Lower lobe of right lung (tissue), 2 donors: ENCODE measurements around the gene SPRR2G. TPM values are rescaled to one million over a fixed set of nuclear protein-coding genes. Genes with fewer than 3 reads are reported as not detected.
"Not testable (repeated sequence)": the region's sequence is repeated elsewhere in the genome, so short reads cannot be mapped to it uniquely, and the experiment has no call there.

Source experiments
- ATAC-seq, 2 donors: fragments of 200-7000 bp; cut with Tn5 transposase; one replicate each; pipeline ENCODE4 v1.9.1; 2020 to 2022; ENCODE audit warnings: mild to moderate bottlenecking in 2 of 2, moderate library complexity in 2 of 2
- DNase-seq: peaks from one replicate; pipeline ENCODE4 v3.0.0-alpha.2; 2020
- H3K27ac ChIP-seq: fragments of 200-600 bp; one replicate; pipeline ENCODE4 v1.8.0; 2022
- H3K27me3 ChIP-seq: fragments of 200-600 bp; one replicate; pipeline ENCODE4 v1.8.0; 2022; ENCODE audit warnings: low read depth
- H3K36me3 ChIP-seq: fragments of 200-600 bp; one replicate; pipeline ENCODE4 v1.8.0; 2022; ENCODE audit warnings: mild to moderate bottlenecking
- H3K4me1 ChIP-seq: fragments of 200-600 bp; one replicate; pipeline ENCODE4 v1.8.0; 2022
- H3K4me3 ChIP-seq: fragments of 200-600 bp; one replicate; pipeline ENCODE4 v1.8.0; 2022; ENCODE audit warnings: mild to moderate bottlenecking
- H3K9me3 ChIP-seq: fragments of 200-600 bp; one replicate; pipeline ENCODE4 v1.8.0; 2022
- intact Hi-C: fragments of 100-400 bp; cut with DNase I; formaldehyde crosslinking; loops from one replicate; pipeline ENCODE4 v1.11.0; 2022
- total RNA-seq: library from RNA; stranded (reverse); fragmentation: NEBNext Ultra II Directional; extraction: Animal tissue kit (Norgen Biotek cat#: 25700); gene quantifications from one replicate; pipeline ENCODE4 v1.2.1, GENCODE V29; 2021
- TF ChIP-seq, protein P1 (sequence below): fragments of 200-600 bp; IDR thresholded peaks from one replicate; pipeline ENCODE4 v1.8.0; 2022; ENCODE audit warnings: antibody characterized with exemption, mild to moderate bottlenecking
- donor health status: DM: no; HTN: yes; CAD: no; lungs with severe emphysema.

The SPRR2G gene
- total RNA-seq, 1 donor from 2014 or later, result not detected

DNA sequence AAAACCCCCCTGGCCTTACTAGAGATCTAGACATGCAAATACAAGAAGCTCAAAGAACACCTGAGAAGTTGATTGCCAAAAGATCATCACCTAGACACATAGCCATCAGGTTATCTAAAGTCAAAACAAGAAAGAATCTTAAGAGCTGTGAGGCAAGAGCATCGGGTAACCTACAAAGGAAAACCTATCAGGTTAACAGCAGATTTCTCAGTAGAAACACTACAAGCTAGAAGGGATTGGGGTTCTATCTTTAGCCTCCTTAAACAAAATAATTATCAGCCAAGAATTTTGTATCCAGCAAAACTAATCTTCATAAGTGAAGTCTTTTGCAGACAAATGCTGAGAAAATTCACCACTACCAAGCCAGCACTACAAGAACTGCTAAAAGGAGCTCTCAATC is 25.2 kb downstream of the SPRR2G start:
- intact Hi-C loops, result no loop called here
- no peaks in the 10 kb centered on the region for H3K4me1 ChIP-seq
- peaks cover 12% of the 10 kb centered on the region for H3K9me3 ChIP-seq
- H3K27me3 ChIP-seq, result no peaks in the 10 kb centered on the region
- H3K27ac ChIP-seq, result no peak overlapping the region
- DNase-seq, result no peak
- H3K4me3 ChIP-seq, result no peak overlapping the region
- no peak for ATAC-seq
- TF ChIP-seq, protein P1, sequence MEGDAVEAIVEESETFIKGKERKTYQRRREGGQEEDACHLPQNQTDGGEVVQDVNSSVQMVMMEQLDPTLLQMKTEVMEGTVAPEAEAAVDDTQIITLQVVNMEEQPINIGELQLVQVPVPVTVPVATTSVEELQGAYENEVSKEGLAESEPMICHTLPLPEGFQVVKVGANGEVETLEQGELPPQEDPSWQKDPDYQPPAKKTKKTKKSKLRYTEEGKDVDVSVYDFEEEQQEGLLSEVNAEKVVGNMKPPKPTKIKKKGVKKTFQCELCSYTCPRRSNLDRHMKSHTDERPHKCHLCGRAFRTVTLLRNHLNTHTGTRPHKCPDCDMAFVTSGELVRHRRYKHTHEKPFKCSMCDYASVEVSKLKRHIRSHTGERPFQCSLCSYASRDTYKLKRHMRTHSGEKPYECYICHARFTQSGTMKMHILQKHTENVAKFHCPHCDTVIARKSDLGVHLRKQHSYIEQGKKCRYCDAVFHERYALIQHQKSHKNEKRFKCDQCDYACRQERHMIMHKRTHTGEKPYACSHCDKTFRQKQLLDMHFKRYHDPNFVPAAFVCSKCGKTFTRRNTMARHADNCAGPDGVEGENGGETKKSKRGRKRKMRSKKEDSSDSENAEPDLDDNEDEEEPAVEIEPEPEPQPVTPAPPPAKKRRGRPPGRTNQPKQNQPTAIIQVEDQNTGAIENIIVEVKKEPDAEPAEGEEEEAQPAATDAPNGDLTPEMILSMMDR, result no peak
- no peaks in the 10 kb centered on the region for H3K36me3 ChIP-seq

DNA sequence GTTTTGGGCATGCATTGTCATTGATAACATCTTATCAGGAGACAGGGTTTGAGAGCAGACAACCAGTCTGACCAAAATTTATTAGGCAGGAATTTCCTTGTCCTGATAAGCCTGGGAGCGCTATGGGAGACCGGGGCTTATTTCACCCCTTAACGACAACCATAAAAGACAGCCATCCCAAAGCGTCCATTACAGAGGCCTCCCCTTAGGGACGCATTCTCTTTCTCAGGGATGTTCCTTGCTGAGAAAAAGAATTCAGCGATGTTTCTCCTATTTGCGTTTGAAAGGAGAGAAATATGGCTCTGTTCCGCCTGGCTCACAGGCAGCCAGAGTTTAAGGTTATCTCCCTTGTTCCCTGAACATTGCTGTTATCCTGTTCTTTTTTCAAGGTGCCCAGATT is 26.9 kb downstream of the SPRR2G start:
- ATAC-seq, H3K36me3 ChIP-seq, H3K27me3 ChIP-seq, H3K4me1 ChIP-seq, intact Hi-C loops, H3K4me3 ChIP-seq, DNase-seq, H3K27ac ChIP-seq: not testable (repeated sequence)
- peaks cover 12% of the 10 kb centered on the region for H3K9me3 ChIP-seq

DNA sequence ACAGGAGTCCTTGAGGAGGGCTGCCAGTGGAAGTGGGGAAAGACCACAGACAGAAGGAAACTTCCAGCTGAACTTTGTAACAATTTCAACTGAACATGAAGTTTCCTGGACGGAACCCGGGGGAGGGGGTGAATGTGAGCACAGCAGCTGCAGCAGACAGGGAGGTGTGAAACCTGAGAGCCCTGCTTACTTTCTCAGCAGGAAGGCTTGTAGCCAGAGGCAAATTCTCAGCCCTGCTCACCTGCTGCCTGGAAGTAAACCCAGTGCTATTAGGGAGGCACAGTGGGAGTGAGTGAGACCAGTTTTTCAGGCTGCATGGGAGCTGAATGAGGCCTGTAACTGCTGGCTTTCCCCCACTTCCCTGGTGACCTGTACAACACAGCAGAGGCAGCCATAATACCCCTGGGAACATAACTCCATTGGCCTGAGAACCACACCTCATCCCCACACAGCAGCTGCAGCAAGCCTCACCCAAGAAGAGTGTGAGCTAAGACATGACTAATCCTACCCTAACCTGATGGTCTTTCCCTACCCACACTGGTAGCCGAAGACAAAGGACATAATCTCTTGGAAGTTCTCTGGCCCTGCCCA is 27.8 kb downstream of the SPRR2G start:
- no peak for ATAC-seq
- H3K27ac ChIP-seq, result no peak overlapping the region

DNA sequence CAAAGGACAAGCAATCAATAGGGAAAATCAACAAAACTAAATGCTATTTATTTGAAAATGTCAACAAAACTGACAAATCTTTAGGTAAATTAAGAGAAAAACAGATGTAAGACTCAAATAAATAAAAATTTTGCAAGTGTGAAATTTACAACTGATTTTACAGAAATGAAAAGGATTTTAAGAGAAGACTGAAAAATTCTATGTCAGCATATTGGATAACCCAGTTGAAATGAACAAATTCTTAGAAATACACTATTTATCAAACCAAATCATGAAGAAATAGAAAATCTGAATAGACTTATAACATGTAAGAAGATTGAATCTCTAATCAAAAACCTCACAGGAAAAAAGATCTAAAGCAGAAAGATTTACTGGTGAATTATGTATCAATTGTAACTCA is 29.7 kb downstream of the SPRR2G start:
- Histone ChIP-seq H3K27me3 (no peaks in the 10 kb centered on the region), H3K27ac (no peak overlapping the region), H3K4me3 (no peak overlapping the region), H3K4me1 (no peaks in the 10 kb centered on the region), H3K9me3 (peaks cover 10% of the 10 kb centered on the region), H3K36me3 (no peaks in the 10 kb centered on the region)
- DNase-seq (no peak), ATAC-seq (no peak)
- TF ChIP-seq, protein P1, result no peak
- intact Hi-C loops, result no loop called here

More for the DNA sequence above, 27.8 kb downstream of the SPRR2G start:
- Histone ChIP-seq H3K36me3 (no peaks in the 10 kb centered on the region), H3K4me1 (no peaks in the 10 kb centered on the region), H3K27me3 (no peaks in the 10 kb centered on the region), H3K4me3 (no peak overlapping the region), H3K9me3 (peaks cover 12% of the 10 kb centered on the region)
- DNase-seq, result no peak
- intact Hi-C loops, result no loop called here
- TF ChIP-seq, protein P1, result no peak

DNA sequence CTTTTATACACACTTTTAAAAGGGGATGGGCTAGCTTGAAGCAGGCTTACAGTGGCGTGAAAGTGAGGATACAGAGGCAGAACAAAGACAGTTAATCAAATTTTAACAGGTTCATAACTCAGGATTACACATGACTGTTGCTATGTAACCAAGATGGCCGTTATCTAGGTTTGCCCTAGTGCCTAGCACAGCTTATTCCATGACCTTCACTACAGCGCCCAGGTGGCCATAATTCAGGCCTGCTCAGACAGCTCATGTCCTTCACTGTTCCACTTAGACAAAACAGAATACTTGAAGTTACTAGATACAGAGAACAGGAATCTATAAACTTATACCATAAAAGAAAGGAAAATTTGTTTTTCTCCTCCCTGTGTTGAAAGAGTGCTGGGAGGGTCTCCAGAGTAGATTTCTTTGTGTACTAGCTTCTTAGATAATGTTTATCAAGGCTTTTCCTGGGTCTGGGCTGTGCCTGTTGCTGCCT is 31.2 kb downstream of the SPRR2G start:
- Histone ChIP-seq H3K4me1 (no peaks in the 10 kb centered on the region), H3K9me3 (no peaks in the 10 kb centered on the region), H3K4me3 (no peak overlapping the region), H3K27ac (no peak overlapping the region), H3K36me3 (no peaks in the 10 kb centered on the region), H3K27me3 (no peaks in the 10 kb centered on the region)
- no peak for DNase-seq
- TF ChIP-seq, protein P1, result no peak
- ATAC-seq, result no peak
- intact Hi-C loops, result no loop called here

DNA sequence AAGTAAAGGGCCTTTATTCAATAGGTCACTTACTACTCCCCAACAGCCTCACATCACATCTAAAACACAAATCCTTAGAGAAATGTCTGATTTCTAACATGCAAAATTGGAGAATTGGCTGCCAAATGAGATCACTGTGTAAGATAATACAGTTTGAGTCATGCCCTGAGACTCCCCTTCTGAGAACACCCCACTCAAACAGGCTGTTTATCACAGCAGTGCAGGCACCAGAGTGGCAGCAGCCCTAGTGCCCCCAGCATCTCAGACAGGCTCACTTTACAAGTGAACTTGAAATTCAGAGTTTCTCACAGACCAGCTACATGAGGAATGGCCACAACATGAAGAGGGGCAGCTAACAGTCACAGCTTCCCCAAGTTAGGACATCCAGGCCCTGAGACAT is 35.4 kb downstream of the SPRR2G start:
- H3K9me3 ChIP-seq, DNase-seq, H3K27ac ChIP-seq, ATAC-seq, H3K36me3 ChIP-seq, H3K27me3 ChIP-seq, H3K4me1 ChIP-seq, H3K4me3 ChIP-seq, intact Hi-C loops: not testable (repeated sequence)
